HG02852 (cell line): ENCODE results near the gene ALPK1.
"Not testable (repeated sequence)": the region's sequence is repeated elsewhere in the genome, so short reads cannot be mapped to it uniquely, and the experiment has no call there.

Experiments used
- ATAC-seq: cut with Tn5 transposase; IDR thresholded peaks from one replicate; pipeline ENCODE4 v1.9.1; 2021; ENCODE audit warnings: mild to moderate bottlenecking, moderate library complexity; ENCODE audit not compliant: unreplicated experiment

The ALPK1 gene

DNA sequence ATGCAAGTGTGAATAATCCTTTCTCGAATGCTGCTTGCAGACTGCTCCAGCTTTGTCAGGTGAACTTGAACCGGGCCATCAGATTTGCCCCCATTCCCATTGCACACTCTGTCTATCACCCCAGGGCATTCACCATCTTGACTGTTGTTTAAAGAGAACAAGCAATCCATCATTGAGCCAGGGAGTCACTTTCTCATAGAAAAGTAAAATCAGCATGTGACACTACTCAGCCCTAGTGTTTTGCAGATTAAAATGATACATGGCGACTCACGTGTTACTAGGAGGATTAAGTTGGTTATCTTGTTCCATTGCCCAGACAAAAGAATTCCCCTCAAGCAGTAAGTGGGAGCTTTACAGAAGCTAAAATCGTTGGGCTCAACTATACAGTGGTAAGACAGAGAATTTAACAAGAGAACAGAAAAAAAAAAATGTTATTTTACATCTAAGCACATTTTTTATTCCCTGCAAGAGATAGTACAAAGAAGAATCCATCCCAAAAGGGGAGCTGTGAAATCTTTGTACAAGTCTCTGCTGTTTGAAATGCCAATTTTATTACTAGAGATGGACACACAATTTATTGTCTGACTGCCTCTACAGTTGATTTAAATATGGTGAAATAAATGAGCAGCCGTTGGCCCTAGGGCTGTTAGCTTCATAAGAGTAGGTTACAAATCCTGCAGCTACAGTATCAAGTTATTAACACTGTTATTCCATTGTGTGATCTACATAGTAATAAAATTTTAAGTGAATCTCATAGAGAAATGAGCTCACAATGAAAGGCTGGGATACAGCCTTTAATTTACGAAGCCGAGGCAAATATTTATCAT is 151.3 kb downstream of the ALPK1 start:
- no peak for ATAC-seq

GRCh38 chr4:112449708-112450107 is 152.5 kb downstream of the ALPK1 start:
- ATAC-seq, result no peak

DNA sequence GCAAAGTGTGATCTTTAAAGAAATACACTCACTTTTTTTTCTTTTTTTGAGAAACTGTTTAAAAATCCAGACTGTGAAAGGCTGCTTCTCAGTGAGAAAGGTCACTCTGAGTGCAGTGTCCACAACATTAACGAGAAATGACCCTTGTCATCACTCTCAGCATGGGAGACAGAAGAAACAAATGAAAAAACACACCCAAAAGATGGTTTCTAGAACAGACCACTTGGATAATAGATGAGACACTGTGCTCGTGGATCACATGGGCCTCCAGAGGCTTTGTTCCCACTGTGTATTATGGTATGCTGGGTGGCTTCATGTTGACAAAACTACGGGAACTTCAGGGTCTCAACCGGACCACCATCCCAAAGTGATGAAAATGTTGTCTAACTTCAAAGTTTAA is 153.9 kb downstream of the ALPK1 start:
- ATAC-seq, result no peak

GRCh38 chr4:112451831-112452230 is 154.7 kb downstream of the ALPK1 start:
- no peak for ATAC-seq

GRCh38 chr4:112453321-112453720 is 156.2 kb downstream of the ALPK1 start:
- ATAC-seq, result no peak

- no peak for ATAC-seq
Observed at GRCh38 chr4:112472318-112472717, 175.1 kb downstream of the ALPK1 start.

DNA sequence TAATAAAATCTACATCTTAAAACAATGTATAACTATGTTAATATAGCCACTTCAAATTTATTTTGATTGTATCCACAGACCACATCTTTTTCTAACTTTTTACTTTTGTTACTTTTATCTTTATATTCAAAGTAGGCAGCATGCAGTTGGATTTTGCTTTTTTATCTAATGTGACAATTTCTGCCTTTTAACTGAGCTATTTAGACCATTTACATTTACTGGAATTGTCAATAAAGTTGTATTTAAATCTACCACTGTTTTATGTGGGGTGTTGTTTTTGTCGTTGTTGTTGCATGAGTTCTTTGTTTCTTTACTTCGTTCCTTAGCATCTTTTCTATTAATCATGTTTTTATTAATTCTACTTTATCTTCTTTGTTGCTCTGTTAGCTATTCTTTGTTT is 176.8 kb downstream of the ALPK1 start:
- ATAC-seq, result no peak

DNA sequence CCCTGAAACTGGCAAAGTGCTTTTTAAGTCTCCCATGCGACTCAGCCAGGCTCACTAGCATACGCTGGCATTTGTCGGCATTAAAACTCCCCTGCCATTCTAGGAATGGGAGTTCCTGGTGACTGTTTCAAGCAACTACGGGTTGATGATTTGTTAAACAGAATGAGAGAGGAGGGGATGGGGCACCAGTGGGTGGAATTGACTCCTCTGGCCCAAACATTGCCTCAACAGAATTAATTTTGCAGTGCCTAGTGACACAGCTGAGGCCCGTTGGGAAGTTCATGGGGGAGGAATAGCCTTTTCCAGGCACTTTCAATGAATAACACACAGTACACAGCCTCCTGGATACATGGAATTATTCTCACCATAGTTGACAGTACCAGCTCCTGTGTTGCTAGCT is 188.8 kb downstream of the ALPK1 start:
- ATAC-seq, result no peak

DNA sequence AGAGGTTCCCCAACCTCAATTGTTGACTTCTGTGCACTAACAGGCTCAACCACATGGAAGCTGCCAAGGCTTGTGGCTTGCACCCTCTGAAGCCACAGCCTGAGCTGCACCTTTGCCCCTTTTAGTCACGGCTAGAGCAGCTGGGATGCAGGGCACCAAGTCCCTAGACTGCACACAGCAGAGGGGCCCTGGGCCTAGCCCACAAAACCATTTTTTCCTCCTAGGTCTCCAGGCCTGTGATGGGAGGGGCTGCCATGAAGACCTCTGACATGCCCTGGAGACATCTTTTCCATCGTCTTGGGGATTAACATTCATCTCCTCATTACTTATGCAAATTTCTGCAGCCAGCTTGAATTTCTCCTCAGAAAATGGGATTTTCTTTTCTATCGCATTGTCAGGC is 193.6 kb downstream of the ALPK1 start:
- ATAC-seq, result not testable (repeated sequence)
